HG02610 (cell line): ENCODE measurements around the gene CNN2.

ENCODE experiments used
- ATAC-seq: cut with Tn5 transposase; IDR thresholded peaks from one replicate; pipeline ENCODE4 v1.9.1; 2021; ENCODE audit warnings: mild to moderate bottlenecking, moderate library complexity; ENCODE audit not compliant: unreplicated experiment

Gene CNN2

DNA sequence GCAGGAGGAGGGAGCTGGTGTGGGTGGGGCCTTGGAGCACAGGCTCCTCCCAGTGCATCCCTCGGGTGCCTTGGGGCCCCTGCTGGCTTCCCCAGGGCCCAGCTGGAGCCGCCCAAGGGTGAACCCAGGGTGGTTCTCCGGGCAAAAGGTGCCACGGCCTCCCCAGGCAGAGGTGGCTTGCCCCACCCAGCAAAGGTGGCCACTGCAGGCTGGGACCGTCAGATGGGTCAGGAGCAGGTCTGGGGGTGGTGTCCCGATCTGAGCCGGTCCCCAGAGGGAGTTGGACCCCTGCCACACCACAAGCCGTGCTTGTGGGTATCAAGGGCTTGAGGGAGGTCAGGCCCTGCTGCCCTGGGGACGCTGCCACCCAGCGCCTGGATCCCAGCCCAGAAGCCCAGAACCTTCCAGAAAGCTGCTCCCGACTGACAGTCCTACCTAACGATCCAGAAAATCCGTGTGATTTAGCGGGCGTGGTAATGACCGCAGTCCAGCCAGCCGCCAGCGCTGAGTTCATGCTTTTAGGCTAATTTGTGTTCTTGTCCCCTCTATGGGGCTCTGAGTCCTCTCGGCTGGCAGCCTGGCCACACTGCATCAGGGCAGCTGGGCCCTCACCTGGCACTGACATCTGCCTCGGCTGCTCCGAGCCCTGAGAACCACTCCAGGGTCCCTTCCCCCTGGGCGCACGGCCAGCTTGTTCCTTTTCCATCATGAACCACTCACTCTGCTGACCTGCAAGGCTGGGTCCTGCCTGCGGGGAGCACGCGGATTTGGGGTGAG lies 31.2 kb upstream of the CNN2 start:
- ATAC-seq = no peak

DNA sequence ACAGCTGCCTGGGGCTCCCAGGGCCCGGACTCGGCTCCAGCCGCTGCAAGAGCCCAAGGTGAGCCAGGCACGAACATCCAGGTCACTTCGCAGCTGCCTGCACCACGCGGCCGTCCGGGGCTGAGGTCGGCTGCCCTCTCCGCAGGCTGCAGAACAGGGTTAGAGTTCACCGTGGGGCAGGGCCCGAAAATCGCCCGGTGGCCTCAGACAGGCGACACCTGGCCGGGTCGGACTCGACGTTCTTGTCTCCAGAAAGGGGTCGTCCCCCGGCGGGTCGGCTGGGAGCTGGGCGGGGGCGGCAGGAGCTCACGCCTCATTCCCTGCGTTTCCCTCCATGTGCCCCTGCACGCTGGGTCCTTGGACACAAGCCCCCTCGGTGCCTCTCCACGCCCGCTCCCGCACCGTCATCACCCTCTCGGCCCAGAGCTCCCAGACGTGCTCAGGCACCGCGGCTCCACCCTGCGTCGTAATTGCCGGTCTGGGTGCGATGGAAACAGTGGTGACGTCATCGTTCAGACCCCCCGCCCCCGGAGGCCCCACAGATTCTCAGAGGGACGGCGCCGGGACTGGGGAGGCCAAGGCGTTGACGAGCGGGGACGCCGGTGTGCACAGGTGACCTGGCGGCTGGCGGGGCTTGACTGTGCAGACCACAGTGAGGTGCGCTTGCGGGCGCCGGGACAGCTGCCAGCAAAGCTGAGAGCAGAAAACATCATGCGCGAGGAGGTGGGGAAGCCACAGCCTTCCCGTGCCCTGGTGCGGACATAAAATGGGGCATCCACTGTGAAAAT lies 30.2 kb upstream of the CNN2 start:
- no peak for ATAC-seq

DNA sequence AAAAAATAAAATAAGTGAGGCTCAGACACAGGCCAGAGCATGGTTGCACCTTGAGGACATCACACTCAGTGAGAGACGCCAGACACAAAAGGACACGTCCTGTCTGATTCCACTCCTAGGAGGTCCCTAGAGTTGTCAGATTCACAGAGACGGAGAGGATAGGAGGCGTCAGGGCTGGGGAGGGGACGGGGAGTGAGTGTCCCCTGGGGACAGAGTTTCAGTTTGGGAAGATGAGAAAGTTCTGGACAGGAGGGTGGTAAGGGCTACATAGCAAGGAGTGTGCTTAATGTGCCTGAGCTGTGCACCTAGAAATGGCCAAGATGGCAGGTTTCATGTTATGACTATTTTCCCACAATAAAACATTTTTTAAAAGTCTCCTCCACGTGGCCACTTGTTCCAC lies 28.3 kb upstream of the CNN2 start:
- ATAC-seq = no peak

DNA sequence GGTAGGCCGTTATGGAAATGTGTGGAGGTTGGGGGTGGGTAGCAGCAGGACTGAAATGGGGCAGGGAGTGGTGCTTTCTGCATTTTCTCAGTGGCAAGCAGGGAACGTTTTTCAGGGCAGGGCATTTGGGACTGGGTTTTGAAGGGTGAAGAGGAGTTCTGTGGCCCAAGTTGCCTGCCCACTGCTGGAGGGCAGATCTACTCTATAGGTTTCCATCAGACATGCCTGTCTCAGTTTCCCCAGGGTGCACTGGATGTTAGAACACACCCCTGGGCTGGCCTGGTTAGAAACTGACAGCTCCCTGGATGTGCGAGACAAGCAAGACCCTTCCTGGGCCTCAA lies 27.1 kb upstream of the CNN2 start:
- no peak for ATAC-seq

DNA sequence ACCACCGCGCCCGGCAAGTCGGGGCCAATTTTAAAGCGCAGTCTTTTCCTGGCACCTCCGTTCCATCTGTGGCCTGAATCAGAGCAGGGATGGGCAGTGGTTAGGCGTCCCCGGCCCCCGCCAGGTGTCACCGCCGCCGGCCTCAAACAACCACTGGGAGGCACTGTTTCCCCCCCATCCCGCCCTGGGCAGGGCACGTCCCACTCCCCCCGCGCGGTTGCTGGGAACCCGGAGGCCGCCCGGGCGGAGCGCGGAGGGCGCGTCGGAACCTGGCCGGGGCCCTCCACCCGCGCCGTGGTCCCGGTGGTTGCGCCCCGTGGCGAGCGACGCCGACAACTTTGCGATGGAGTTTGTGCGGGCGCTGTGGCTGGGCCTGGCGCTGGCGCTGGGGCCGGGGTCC lies 26.3 kb upstream of the CNN2 start, which contains the start of gene GRIN3B:
Gene GRIN3B, plus strand, starts transcription at position 325 of the 400 bp plus-strand sequence. Its CDS starts 19 bp downstream, at position 344.
- ATAC-seq = no peak

DNA sequence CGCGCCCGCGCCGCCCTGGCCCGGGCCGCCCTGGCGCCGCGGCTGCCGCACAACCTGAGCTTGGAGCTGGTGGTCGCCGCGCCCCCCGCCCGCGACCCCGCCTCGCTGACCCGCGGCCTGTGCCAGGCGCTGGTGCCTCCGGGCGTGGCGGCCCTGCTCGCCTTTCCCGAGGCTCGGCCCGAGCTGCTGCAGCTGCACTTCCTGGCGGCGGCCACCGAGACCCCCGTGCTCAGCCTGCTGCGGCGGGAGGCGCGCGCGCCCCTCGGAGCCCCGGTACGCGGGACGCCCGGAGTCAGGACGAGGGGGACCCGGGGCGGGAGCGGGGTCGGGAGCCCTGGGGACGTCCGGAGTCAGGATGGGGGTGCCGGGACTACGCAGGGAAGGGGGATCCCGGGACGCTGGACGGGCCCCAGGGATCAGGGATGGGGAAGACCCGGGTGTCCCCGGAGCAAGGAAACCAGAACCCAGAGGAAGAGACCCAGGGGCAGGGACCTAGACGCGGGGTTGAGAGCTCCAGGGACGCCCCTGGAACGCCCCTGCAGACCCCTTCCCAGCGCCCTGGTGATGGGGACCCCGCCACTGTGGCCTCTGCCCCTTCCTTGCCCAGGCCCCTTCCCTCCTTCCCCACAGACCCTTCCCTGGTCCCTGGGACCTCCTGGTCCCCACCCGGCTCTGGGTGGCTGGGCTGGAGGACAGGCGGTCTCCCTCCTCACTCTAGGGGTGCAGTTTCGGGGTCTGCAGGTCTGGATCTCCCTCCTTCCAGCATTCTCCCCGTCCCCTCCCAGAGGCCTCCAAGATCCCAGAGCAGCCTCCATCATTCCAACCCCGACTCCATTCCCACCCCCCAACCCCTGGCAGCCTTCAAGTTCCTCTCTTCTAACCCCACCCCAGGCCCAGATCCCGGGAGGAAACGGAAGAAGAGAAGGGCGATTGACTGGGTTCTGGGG lies 25.5 kb upstream of the CNN2 start:
- no peak for ATAC-seq

DNA sequence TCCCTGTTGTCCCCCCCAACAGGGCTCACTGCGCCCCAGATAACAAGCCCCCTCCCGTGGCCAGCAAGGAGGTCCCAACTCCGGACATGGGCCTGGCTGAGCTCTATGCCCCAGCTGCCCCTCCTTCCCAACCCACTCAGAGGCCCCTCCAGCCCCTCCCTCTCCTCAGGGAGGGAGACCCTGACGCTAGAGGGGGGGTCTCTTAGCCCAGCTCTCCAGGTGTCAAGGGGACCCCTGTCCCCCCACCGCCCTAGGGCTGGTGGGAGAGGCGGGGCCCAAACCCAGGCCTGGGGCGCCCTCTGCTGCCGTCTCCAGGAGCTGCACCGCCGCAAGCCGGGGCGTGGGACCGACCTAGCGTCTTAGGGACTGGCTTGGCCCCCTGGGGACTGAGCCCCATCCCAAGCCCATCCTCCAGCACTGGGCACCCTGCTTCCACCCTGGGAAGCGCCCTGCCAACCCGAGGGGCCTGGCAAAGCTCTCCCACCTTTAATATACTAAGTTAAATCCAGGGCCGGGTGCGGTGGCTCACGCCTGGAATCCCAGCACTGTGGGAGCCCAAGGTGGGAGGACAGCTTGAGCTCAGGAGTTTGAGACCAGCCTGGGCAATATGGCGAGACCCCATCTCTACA lies 24.8 kb upstream of the CNN2 start:
- ATAC-seq = no peak

DNA sequence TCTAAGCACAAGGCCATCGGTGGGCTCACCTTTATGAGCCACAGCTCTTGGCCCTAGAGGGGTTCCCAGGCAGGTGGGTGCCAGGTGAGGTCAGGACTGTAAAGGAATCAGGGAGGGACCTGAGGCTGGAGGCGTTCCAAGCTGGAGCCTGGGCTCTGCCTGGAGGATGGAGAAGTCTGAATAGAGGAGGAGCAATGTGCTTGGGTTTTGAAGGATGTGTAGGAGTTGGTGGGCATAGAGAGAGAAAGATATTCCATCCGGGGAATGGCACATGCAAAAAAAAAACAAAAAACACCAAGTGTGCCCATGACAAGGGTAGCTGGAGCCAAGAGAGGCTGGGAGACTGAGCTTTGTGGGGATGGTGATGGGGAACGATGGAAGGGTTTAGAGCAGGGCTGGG lies 23.8 kb upstream of the CNN2 start:
- ATAC-seq = no peak

DNA sequence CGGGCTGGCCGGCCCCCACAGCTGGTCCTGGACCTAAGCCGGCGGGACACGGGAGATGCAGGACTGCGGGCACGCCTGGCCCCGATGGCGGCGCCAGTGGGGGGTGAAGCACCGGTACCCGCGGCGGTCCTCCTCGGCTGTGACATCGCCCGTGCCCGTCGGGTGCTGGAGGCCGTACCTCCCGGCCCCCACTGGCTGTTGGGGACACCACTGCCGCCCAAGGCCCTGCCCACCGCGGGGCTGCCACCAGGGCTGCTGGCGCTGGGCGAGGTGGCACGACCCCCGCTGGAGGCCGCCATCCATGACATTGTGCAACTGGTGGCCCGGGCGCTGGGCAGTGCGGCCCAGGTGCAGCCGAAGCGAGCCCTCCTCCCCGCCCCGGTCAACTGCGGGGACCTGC lies 23.1 kb upstream of the CNN2 start:
- no peak for ATAC-seq

DNA sequence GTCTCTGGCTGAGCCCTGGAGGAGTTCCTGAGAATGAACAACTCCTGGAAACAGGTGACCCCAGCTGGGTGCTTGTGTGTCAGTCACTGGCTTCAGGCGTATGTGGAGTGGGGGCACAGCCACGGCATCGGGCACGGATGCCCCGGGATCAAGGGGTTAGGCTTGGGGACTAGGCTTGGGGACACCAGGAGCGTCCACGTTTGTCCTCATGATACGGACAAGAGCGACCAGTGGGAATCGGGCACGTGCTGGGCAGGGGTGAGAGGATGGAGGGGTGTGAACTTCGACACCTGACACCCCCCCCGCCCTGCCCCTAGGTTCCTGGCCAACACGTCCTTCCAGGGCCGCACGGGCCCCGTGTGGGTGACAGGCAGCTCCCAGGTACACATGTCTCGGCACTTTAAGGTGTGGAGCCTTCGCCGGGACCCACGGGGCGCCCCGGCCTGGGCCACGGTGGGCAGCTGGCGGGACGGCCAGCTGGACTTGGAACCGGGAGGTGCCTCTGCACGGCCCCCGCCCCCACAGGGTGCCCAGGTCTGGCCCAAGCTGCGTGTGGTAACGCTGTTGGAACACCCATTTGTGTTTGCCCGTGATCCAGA lies 22.1 kb upstream of the CNN2 start:
- ATAC-seq = no peak

DNA sequence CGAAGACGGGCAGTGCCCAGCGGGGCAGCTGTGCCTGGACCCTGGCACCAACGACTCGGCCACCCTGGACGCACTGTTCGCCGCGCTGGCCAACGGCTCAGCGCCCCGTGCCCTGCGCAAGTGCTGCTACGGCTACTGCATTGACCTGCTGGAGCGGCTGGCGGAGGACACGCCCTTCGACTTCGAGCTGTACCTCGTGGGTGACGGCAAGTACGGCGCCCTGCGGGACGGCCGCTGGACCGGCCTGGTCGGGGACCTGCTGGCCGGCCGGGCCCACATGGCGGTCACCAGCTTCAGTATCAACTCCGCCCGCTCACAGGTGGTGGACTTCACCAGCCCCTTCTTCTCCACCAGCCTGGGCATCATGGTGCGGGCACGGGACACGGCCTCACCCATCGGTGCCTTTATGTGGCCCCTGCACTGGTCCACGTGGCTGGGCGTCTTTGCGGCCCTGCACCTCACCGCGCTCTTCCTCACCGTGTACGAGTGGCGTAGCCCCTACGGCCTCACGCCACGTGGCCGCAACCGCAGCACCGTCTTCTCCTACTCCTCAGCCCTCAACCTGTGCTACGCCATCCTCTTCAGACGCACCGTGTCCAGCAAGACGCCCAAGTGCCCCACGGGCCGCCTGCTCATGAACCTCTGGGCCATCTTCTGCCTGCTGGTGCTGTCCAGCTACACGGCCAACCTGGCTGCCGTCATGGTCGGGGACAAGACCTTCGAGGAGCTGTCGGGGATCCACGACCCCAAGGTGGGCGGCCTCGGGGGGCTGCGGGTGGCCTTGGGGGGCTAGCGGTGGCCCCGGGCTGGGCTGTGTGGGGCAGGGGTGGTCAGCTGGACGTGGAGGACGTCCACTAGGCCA lies 21.4 kb upstream of the CNN2 start:
- ATAC-seq = no peak

DNA sequence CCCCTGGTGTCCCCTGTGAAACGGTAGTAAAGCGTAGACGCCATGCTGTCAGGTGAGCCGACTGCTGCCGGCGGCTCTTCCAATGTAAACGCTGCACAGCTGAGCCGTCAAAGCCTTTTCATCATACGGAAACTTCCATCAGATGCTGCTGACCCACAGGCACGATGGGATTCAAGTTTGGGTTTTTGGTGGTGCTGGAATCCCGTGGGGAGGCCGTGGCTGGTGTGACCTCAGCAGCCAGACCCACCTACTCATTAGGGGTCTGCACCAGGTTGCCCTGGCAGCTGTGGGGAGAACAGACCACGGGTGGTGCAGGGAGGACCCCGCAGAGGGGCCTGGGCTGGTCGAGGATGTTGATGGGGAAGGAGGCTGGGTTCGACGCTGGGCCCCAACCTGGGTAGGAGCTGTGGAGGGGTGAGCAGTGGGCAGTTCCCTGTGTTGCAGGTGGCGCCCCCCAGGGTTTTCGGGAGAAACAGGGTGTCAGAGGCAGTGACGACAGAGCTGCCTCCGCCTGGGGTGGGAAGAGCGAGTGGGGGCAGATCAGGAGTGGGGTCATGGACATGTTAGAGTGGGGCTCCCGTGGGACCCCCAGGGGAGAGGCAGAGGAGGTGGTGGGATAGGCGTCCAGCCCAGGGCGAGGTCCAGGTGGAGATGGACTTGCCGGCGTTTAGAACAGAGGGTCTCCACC lies 19.6 kb upstream of the CNN2 start:
- no peak for ATAC-seq

DNA sequence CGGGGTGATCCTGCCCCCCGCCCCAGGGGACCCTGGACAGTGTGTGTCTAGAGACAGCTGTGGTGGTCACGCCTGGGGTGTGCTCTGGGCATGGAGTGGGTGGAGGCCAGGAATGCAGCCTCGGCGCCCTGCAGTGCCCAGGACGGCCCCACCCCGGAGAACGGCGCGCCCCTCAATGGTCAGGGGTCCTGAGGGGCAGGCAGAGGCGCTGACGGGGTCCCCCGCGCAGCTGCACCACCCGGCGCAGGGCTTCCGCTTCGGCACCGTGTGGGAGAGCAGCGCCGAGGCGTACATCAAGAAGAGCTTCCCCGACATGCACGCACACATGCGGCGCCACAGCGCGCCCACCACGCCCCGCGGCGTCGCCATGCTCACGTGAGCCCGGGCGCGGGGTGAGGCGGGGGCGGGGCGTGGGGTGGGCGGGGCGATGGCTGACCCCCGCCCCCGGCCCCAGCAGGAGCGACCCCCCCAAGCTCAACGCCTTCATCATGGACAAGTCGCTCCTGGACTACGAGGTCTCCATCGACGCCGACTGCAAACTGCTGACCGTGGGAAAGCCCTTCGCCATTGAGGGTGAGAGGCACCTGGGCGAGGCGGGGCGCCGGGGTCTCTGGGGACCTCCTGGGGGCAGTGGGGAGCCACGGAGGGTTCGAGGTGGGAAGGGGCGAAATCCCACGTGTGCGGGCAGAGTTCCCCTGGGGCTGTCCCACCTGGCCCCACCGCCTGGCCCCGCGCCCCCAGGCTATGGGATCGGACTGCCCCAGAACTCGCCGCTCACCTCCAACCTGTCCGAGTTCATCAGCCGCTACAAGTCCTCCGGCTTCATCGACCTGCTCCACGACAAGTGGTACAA lies 18.8 kb upstream of the CNN2 start:
- ATAC-seq = no peak

DNA sequence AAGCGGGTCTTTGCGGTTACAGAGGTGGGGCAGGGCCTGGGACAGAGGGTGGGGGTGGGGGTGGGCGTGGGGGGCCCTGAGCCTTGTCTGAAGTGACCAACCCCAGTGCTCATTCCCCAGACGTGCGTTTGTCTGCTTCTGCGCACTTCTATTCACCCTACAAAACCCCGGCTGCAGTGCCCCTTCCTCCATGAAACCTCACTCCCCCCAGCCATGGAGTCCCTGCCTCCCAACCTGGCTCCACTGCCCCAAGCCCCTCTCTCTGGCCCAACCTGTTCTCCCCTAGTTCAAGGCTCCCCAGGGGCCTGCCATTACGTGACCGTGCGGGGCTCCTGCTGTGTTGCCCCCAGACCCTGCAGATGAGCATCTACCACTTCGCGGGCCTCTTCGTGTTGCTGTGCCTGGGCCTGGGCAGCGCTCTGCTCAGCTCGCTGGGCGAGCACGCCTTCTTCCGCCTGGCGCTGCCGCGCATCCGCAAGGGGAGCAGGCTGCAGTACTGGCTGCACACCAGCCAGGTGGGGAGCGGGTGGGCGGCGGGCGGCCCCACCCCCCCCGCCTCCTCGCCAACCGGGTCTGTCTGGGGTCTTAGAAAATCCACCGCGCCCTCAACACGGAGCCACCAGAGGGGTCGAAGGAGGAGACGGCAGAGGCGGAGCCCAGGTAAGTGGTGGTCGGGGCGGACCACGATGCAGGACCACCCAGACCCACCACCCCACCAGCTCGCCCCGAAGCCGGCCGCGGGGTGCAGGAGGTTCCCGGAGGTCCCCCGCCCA lies 18.0 kb upstream of the CNN2 start:
- no peak for ATAC-seq

DNA sequence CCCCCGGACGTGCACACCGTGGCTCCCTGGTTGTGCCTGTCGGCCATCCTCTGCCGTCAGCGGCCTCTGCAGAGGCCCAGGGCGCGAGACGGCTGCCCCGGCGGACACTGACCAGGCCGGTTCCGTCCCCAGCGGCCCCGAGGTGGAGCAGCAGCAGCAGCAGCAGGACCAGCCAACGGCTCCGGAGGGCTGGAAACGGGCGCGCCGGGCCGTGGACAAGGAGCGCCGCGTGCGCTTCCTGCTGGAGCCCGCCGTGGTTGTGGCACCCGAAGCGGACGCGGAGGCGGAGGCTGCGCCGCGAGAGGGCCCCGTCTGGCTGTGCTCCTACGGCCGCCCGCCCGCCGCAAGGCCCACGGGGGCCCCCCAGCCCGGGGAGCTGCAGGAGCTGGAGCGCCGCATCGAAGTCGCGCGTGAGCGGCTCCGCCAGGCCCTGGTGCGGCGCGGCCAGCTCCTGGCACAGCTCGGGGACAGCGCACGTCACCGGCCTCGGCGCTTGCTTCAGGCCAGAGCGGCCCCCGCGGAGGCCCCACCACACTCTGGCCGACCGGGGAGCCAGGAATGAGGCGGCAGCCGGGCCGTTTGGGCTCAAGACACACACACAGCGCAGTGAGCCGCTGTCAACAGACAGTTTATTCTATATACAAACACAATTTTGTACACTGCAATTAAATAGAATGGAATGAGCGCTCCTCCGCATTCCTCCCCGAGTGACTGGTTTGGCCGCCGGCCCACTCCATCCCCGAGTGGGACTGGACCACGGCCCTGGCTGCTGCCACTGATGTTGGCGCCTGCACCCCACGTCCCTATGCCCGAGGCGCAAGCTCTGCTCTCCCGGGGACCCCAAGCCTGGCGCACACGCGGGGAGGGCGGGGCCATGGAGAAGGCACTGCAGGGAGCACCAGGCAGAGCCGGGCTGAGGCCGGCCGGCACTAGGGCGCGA lies 17.1 kb upstream of the CNN2 start:
- no peak for ATAC-seq

DNA sequence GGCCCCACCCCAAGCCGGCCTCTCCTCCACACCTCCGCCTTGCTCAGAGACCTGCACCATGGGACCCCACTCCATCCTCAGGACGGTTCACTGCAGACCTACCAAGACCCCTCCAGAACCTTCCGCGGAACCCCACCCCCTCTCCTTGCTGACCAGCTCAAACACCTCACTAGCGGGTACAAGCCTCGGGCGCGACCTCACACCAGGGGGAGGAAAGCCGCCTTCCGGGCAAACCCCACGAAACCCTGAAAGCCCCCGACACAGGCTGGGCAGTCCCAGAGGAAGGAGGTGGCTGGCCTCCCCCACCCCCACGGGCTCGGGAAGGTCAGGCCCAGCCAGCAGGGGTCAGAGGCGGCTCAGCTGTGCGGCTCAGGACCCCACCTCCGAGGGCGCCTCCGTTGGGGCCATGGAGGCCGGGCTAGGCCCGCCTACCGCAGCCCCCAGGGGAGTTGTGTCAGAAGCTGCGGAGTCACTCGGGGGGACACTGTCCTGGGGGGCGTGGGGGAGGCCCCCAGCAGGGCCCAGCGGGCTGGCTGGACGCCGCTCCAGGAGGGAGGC lies 16.3 kb upstream of the CNN2 start:
- ATAC-seq = no peak
